HepG2 (cell line): ENCODE measurements around the gene CFAP61. TPM values are rescaled to one million over a fixed set of nuclear protein-coding genes. Genes with fewer than 3 reads are reported as not detected.

Source experiments
- AHDC1 ChIP-seq: sonication (generic); formaldehyde crosslinking; IDR thresholded peaks from 2 replicates; pipeline ENCODE4 v1.5.1; 2020; ENCODE audit warnings: mild to moderate bottlenecking, missing genetic modification reagents, borderline replicate concordance
- ATF4 ChIP-seq, 2 experiments: fragments of 450-650 bp in 1 of 2; sonication (generic) in 1 of 2; formaldehyde crosslinking; IDR thresholded peaks; 2 replicates each; pipeline versions ENCODE4 v1.5.0 to v1.8.0; 2020 to 2022; ENCODE audit warnings: mild to moderate bottlenecking in 1 of 2, missing genetic modification reagents in 1 of 2
- CEBPB ChIP-seq: IDR thresholded peaks from 2 replicates; pipeline ENCODE4 v1.6.1; 2011; ENCODE audit warnings: low read depth, low read length, improper control_type of control experiment, borderline replicate concordance
- CREB1 ChIP-seq, 2 experiments: fragments of 450-650 bp in 1 of 2; IDR thresholded peaks; 2 replicates each; pipeline ENCODE4 v1.6.1; 2016 to 2017; ENCODE audit warnings: control low read depth in 1 of 2, mild to moderate bottlenecking in 1 of 2, missing compliant biosample characterization in 1 of 2, missing genetic modification characterization in 1 of 2
- FOSL1 ChIP-seq: sonication (generic); formaldehyde crosslinking; IDR thresholded peaks from 2 replicates; pipeline ENCODE4 v1.9.0; 2021; ENCODE audit warnings: missing genetic modification reagents, borderline replicate concordance
- FOXJ3 ChIP-seq: sonication (generic); formaldehyde crosslinking; IDR thresholded peaks from 2 replicates; pipeline ENCODE4 v1.4.0; 2020; ENCODE audit warnings: missing genetic modification reagents, mild to moderate bottlenecking, borderline replicate concordance
- LCORL ChIP-seq, 2 experiments: fragments of 450-650 bp in 1 of 2; sonication (generic) in 1 of 2; formaldehyde crosslinking in 1 of 2; IDR thresholded peaks; 2 replicates each; pipeline versions ENCODE4 v1.5.0 to v1.6.1; 2017 to 2020; ENCODE audit warnings: antibody characterized with exemption in 1 of 2, missing genetic modification reagents in 1 of 2
- MED1 ChIP-seq: sonication (generic); formaldehyde crosslinking; IDR thresholded peaks from 2 replicates; pipeline ENCODE4 v1.4.0; 2020; ENCODE audit warnings: missing genetic modification reagents
- MEIS1 ChIP-seq: sonication (generic); formaldehyde crosslinking; IDR thresholded peaks from 2 replicates; pipeline ENCODE4 v1.9.0; 2021; ENCODE audit warnings: mild to moderate bottlenecking, missing genetic modification reagents, moderate library complexity, borderline replicate concordance
- NCOA2 ChIP-seq: sonication (generic); formaldehyde crosslinking; IDR thresholded peaks from 2 replicates; pipeline ENCODE4 v1.8.0; 2022; ENCODE audit warnings: inconsistent platforms
- NFE2 ChIP-seq: sonication (generic); formaldehyde crosslinking; IDR thresholded peaks from 2 replicates; pipeline ENCODE4 v1.4.0; 2020; ENCODE audit warnings: missing genetic modification reagents
- PAXIP1 ChIP-seq: sonication (generic); formaldehyde crosslinking; conservative IDR thresholded peaks from 2 replicates; pipeline ENCODE4 v1.4.0; 2020; ENCODE audit warnings: mild to moderate bottlenecking, missing genetic modification reagents, moderate library complexity
- SALL1 ChIP-seq: sonication (generic); formaldehyde crosslinking; IDR thresholded peaks from 2 replicates; pipeline ENCODE4 v1.8.0; 2022; ENCODE audit warnings: mild to moderate bottlenecking, missing genetic modification reagents
- TEAD3 ChIP-seq: optimal IDR thresholded peaks from 2 replicates; pipeline ENCODE3; 2016; ENCODE audit warnings: borderline replicate concordance
- ZBTB34 ChIP-seq: sonication (generic); formaldehyde crosslinking; IDR thresholded peaks from 2 replicates; pipeline ENCODE4 v1.8.0; 2022; ENCODE audit warnings: mild to moderate bottlenecking, missing genetic modification reagents
- ZBTB8A ChIP-seq: sonication (generic); formaldehyde crosslinking; IDR thresholded peaks from 2 replicates; pipeline ENCODE4 v1.4.0; 2020; ENCODE audit warnings: mild to moderate bottlenecking, low read depth, missing genetic modification reagents, borderline replicate concordance
- ZFP36L1 ChIP-seq: sonication (generic); formaldehyde crosslinking; IDR thresholded peaks from 2 replicates; pipeline ENCODE4 v1.8.0; 2022; ENCODE audit warnings: mild to moderate bottlenecking, missing genetic modification reagents, moderate library complexity
- ZSCAN30 ChIP-seq: sonication (generic); formaldehyde crosslinking; IDR thresholded peaks from 2 replicates; pipeline ENCODE4 v1.5.0; 2020; ENCODE audit warnings: mild to moderate bottlenecking, missing genetic modification reagents
- polyA plus RNA-seq, 8 experiments: library from polyadenylated mRNA; depleted of rRNA in 3 of 8; stranded (reverse) in 7 of 8; unstranded in 1 of 8; fragments of >200 nt; fragmentation: Illumina TruSeq in 4 of 8; extraction: Trizol in 4 of 8; gene quantifications; 2 replicates each; pipeline versions ENCODE4 v1.2.1 to v1.2.3, GENCODE V29; 2011 to 2016; ENCODE audit warnings: low read depth in 4 of 8, missing spikeins in 1 of 8, mixed read lengths in 1 of 8; ENCODE audit not compliant: insufficient read depth in 1 of 8
- total RNA-seq, 5 experiments: library from RNA; depleted of rRNA; stranded (reverse); fragments of >200 nt; fragmentation: Illumina TruSeq; extraction: Trizol; gene quantifications; 2 replicates each; pipeline ENCODE4 v1.2.3, GENCODE V29; 2016; ENCODE audit warnings: low read depth in 1 of 5

Gene CFAP61
- total and polyA plus RNA-seq, 2 of the 13 experiments (the other 11 are each of a cell fraction or from before 2014, with no cell fraction given) = 0.27 TPM; not detected in 1

- TF ChIP-seq NCOA2 (CRISPR knock-in tag) = 0 out of 2 replicates have a peak, but pooled peaks have one; percentile 43
- TF ChIP-seq NFE2 (CRISPR knock-in tag) = no peak
- TF ChIP-seq TEAD3 (CRISPR knock-in tag) = peak; percentile 100
- no peak for TF ChIP-seq ZBTB8A (CRISPR knock-in tag)
- TF ChIP-seq ATF4 (CRISPR knock-in tag; IDR thresholded peaks at IDR 0.05) = peak in 1 of 2 experiments; percentile 59; a peak in 2 of 4 replicates
- TF ChIP-seq ZBTB34 (CRISPR knock-in tag) = no peak
- no peak for TF ChIP-seq MEIS1
- no peak for TF ChIP-seq FOSL1 (CRISPR knock-in tag)
- TF ChIP-seq SALL1 = peak; percentile 56; the same call in 1 of the 2 replicates
- TF ChIP-seq CEBPB = peak; percentile 88; the same call in 1 of the 2 replicates
- peak; percentile 72 for TF ChIP-seq PAXIP1 (CRISPR knock-in tag)
- TF ChIP-seq CREB1 (IDR thresholded peaks at IDR 0.05) = no peak
- TF ChIP-seq CREB1 (CRISPR knock-in tag; IDR thresholded peaks at IDR 0.05) = no peak
- TF ChIP-seq LCORL (IDR thresholded peaks at IDR 0.05) = no peak
- TF ChIP-seq LCORL (CRISPR knock-in tag; IDR thresholded peaks at IDR 0.05) = peak; percentile 86
- TF ChIP-seq AHDC1 (CRISPR knock-in tag) = no peak
- peak; percentile 57 for TF ChIP-seq MED1 (CRISPR knock-in tag)
- peak; percentile 82; the same call in 1 of the 2 replicates for TF ChIP-seq FOXJ3 (CRISPR knock-in tag)
- TF ChIP-seq ZFP36L1 (CRISPR knock-in tag) = 0 out of 2 replicates have a peak, but pooled peaks have one; percentile 29
- no peak for TF ChIP-seq ZSCAN30 (CRISPR knock-in tag)
Observed at GRCh38 chr20:20196610-20197009, 144.3 kb downstream of the CFAP61 start (continued).
